Tongue (tissue), 3 donors: ENCODE results near the gene EEF1AKMT2. TPM values are rescaled to one million over a fixed set of nuclear protein-coding genes. Genes with fewer than 3 reads are reported as not detected.
A peak's percentile ranks its signal among the peaks of the same experiment; 100 is the strongest.

Experiments used
- DNase-seq: peaks from one replicate; pipeline ENCODE4 v3.0.0-alpha.2; 2015
- small RNA-seq: library from RNA; depleted of rRNA; stranded (forward); fragments of <200 nt; gene quantifications from one replicate; pipeline ENCODE3, GENCODE V24; 2014; ENCODE audit warnings: low replicate concordance
- total RNA-seq: library from RNA; depleted of rRNA; stranded (reverse); fragments of >200 nt; gene quantifications from one replicate; pipeline ENCODE4 v1.2.3, GENCODE V29; 2014

EEF1AKMT2 gene
- total RNA-seq, 1 donor from 2014 or later = 30.7 TPM

DNA sequence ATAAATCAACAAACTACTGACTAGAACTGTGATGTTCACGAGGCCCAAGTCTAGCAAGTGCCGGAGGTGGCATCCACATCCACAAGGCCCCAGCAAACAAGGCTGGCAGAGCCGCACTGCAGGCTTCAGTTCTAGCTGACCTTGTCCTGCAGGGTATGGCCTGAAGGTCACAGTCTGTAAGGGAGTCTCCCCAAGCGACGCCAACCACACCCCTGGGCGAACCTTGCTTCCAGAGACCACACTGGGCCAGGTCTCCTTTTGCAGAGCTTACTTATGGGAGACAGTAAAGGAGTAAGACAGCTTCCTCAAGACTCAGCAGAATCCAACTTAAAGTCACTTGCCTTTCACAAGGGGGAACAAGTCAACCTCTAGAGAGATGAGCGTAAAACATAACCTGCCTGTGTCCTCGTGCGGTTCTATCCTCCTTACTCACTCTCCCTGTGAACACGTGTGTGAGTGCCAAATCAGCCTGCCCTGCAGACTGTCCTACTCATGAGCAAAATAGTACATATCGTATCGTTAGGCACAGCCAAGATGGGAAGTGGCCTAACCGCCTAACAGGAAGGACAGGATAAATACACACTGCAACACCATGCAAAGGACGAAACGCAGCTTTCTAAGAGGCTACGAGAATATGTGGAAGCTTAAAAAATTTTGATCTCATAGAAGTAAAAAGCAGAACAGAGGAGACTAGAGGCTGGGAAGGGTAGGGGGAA is 70.2 kb downstream of the EEF1AKMT2 start:
- DNase-seq = no peak

- peak; percentile 97 for DNase-seq
Measured at GRCh38 chr10:124719213-124719851, 72.4 kb downstream of the EEF1AKMT2 start.

- peak; percentile 61 for DNase-seq
Measured at GRCh38 chr10:124717911-124718741, 73.6 kb downstream of the EEF1AKMT2 start.

GRCh38 chr10:124717041-124717757 is 74.5 kb downstream of the EEF1AKMT2 start:
- no peak for DNase-seq

- DNase-seq = no peak
Measured at GRCh38 chr10:124716369-124716768, 75.3 kb downstream of the EEF1AKMT2 start.

DNA sequence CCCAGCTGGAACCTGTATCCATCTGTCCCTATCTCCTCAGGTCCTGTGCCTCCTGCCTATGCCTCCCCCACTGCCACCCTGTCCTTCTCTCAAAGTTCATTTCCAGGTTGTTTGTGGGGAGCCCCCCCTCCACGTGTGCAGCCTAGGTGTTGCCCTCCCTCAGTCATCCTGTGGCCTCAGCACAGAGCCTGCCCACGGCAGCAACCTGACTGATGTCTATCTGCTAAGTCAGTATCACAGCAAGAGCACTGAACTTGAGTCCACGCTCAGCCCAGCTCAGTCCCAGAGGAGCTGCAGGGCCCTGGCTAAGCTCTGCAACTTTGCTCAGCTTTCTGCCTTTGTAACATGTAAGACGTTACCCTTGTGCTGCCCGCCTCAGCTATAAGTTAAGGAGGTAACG is 76.2 kb downstream of the EEF1AKMT2 start:
- no peak for DNase-seq

DNA sequence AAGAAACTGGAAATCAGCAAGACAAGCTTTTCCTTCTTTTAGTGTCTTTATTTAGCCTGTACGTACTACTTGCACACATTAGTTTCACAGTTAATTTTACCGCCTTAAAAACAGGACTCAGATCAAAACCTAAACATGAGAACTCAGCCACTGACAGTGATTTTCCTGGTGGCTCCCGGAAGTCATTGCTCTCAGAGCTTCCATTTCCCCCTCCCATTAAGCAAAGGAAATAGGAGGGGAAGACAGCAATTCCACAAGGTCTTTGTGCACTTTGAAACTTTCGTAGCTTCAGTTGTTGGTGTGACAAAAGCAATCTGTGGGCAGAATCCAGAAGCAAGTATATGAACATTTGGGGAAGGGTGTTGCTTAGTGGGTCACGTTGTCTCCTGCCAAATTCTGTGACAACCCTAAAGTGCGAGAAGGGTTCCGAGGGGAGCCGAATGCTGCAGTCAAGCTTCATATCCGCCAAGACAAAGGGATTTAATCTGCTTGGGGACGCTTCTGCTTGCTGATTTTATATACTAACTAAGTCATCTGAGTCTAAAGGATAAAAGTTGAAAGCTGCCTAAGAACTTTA is 77.9 kb downstream of the EEF1AKMT2 start:
- no peak for DNase-seq

DNA sequence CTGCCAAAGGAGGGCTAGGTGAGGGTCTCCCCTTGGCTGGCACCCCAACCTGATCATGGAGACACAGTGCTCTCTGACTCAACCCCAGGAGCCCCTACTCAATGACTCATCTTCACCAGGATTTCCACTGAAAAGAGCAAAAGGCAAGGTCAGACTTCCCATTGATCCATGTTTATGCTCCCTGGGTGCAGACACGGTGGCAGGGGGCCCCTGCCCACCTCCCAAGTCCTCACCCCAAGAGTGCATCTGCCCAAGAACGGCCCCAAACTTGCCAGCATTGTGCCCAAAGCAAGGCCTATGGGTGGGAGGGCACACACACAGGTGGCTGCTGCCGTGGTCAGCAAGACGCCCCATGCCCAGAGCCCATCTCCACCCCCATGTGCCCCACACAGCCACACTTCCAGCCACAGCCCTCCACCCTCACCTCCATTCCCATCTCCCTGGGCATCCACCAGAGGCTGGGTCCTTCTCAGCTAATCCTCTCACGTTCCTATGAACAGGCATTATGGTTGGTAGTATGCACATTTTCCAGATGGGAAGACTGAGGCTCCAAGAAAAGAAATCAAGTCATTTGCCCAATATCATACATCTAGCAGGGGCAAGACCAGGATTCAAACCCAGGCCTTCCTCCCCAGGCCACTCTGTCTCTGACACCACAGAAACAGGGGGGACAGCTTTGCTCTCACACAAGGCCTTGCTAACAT is 78.8 kb downstream of the EEF1AKMT2 start:
- no peak for DNase-seq

GRCh38 chr10:124711145-124711544 is 80.5 kb downstream of the EEF1AKMT2 start:
- DNase-seq = no peak

GRCh38 chr10:124710266-124710881 is 81.3 kb downstream of the EEF1AKMT2 start:
- DNase-seq = no peak

DNA sequence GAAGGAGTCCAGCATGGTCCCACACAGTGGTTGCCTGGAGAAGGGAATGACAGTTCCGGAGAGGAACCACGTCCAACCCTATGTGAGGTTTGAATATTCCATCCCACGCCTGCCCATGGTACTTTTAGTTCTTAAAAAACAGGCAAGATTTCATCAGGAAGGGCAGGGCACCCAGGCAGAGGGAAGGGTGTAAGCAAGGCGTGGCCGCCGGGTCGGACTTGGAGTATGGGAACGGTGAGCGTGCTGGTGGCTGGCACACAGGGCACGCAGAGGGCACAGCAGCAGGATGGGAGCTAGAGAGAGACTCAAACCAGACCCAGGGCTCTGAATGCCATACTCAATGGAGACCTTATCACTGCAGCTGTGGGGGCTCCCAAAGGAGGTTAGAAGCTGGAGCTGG is 81.8 kb downstream of the EEF1AKMT2 start:
- DNase-seq = no peak

DNA sequence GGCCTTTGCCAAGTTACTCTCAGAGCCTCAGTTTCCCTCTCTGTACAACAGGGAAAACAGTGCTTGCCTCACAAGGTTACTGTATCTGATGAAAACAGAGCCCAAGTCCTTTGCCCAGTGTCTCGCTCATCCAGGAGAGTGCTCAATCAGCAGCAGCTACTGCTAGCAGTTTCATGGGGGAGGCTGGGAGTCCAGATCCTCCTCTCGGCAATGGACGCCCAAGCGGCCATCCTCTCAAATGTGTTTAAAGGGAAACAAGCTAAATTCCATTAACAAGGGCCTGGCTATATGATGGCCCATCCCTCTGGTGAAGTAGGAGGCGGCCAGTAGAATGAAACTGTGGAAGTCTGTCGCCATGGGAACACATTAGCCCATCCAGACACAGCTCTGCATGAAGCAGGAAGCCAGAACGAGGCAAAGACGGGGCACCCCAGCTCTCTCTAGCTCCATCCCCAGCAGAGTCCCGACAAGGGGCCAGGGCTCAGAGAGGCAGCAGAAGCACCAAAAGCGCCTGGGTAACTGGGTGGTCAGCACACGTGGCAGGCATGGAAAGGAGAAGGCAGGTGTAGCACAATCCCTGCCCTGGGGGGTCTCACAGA is 82.7 kb downstream of the EEF1AKMT2 start:
- DNase-seq = no peak

GRCh38 chr10:124708246-124708779 is 83.4 kb downstream of the EEF1AKMT2 start:
- DNase-seq = no peak

Small RNA genes within 50 kb of the gene (small RNA-seq; reads per million reads assigned to genes)
- not detected for gene RF00019

Other genes with a start within 250 kb of the EEF1AKMT2 start
- gene FAM53B, start 47.5 kb downstream of the EEF1AKMT2 start, total RNA-seq = 70.9 TPM
- gene ABRAXAS2, start 9.9 kb upstream of the EEF1AKMT2 start, total RNA-seq = 13.8 TPM
- gene ZRANB1, start 150.2 kb upstream of the EEF1AKMT2 start, total RNA-seq = 33.1 TPM